A673 (cell line): ENCODE data around the gene ROBO2. TPM values are rescaled to one million over a fixed set of nuclear protein-coding genes. Genes with fewer than 3 reads are reported as not detected.
A peak's percentile ranks its signal among the peaks of the same experiment; 100 is the strongest.

ENCODE experiments used
- BruUV-seq: library from RNA; stranded (reverse); fragments of 400-500 nt; replicated peaks from 2 replicates; lab custom pipeline; 2021; lab: Mats Ljungman, UMichigan
- CTCF ChIA-PET: fragments of 300-600 bp; sonication (Branson Sonifier 250); formaldehyde crosslinking; loops from one replicate; lab custom pipeline; 2022; ENCODE audit warnings: antibody characterized with exemption; lab: Charles Lee
- POLR2A ChIA-PET: fragments of 300-600 bp; sonication (Branson Sonifier 250); formaldehyde crosslinking; loops from one replicate; lab custom pipeline; 2022; ENCODE audit warnings: antibody characterized with exemption; ENCODE audit not compliant: low non-redundant PET; lab: Charles Lee
- DNase-seq: peaks from one replicate; pipeline ENCODE4 v3.0.0-alpha.2; 2015; ENCODE audit warnings: low spot score
- H3K27ac ChIP-seq: fragments of 200-600 bp; sonication (generic); 2 replicates; pipeline ENCODE4 v1.5.1; 2016; ENCODE audit warnings: mixed run types, low read depth, mild to moderate bottlenecking, mixed read lengths, antibody characterized with exemption, low read length; ENCODE audit not compliant: poor library complexity, severe bottlenecking
- H3K27me3 ChIP-seq: fragments of 200-600 bp; sonication (generic); replicated peaks from 2 replicates; pipeline ENCODE4 v1.6.1; 2017; ENCODE audit warnings: mixed run types, low read depth, mild to moderate bottlenecking, mixed read lengths, antibody characterized with exemption, low read length; ENCODE audit not compliant: insufficient read depth, poor library complexity
- H3K36me3 ChIP-seq: fragments of 200-600 bp; sonication (generic); 2 replicates; pipeline ENCODE4 v1.6.1; 2016; ENCODE audit warnings: mixed run types, mild to moderate bottlenecking, mixed read lengths, antibody characterized with exemption, low read length; ENCODE audit not compliant: insufficient read depth, poor library complexity, severe bottlenecking
- H3K4me1 ChIP-seq: fragments of 200-600 bp; sonication (generic); 2 replicates; pipeline ENCODE4 v1.6.1; 2017; ENCODE audit warnings: mixed run types, mild to moderate bottlenecking, mixed read lengths, antibody characterized with exemption, low read length; ENCODE audit not compliant: insufficient read depth, poor library complexity, severe bottlenecking
- H3K4me3 ChIP-seq: fragments of 200-600 bp; sonication (generic); 2 replicates; pipeline ENCODE4 v1.5.1; 2016; ENCODE audit warnings: low read depth, mixed run types, mild to moderate bottlenecking, mixed read lengths, low read length; ENCODE audit not compliant: poor library complexity, severe bottlenecking
- H3K9me3 ChIP-seq: fragments of 200-600 bp; sonication (generic); 2 replicates; pipeline ENCODE4 v1.6.1; 2016; ENCODE audit warnings: mixed run types, low read depth, mild to moderate bottlenecking, mixed read lengths, antibody characterized with exemption, low read length; ENCODE audit not compliant: poor library complexity, severe bottlenecking
- CTCF ChIP-seq: fragments of 300-800, 200-600 bp; sonication (generic); conservative IDR thresholded peaks from 2 replicates; pipeline ENCODE4 v1.5.1; 2017; ENCODE audit warnings: low read depth, mild to moderate bottlenecking, antibody characterized with exemption, low read length, moderate library complexity, mixed read lengths
- EZH2 ChIP-seq: fragments of 200-600 bp; sonication (generic); IDR thresholded peaks from 2 replicates; pipeline ENCODE4 v1.6.1; 2017; ENCODE audit warnings: borderline replicate concordance, low read depth, mild to moderate bottlenecking, mixed read lengths, antibody characterized with exemption, low read length; ENCODE audit not compliant: poor library complexity, severe bottlenecking
- intact Hi-C: fragments of 100-400 bp; cut with micrococcal nuclease; formaldehyde crosslinking; loops from one replicate; pipeline ENCODE4 v1.10.0; 2022; ENCODE audit not compliant: unreplicated experiment
- total RNA-seq: library from RNA; stranded (reverse); gene quantifications from 2 replicates; pipeline ENCODE4 v1.2.3, GENCODE V29; 2021

Gene ROBO2
- total RNA-seq, 1 experiment from 2014 or later = 17.5 TPM

DNA sequence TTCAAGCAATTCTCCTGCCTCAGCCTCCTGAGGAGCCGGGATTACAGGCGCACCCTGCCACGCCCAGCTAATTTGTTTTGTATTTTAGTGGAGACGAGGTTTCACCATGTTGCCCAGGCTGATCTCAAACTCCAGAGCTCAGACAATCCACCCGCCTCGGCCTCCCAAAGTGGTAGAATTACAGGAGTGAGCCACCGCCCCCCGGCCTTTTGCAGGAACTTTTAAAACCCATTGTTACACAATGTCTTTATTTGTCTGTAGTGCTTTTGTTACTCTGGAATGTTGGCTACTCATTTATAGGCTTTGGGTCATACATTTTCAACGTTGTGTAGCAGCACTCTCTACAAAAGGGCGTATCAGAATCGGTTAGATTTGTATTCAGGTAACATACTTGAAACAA is 499.1 kb downstream of the ROBO2 start:
- intact Hi-C loops = no loop called here
- Histone ChIP-seq H3K4me3 (no peak overlapping the region), H3K27ac (no peak overlapping the region), H3K27me3 (no peaks in the 10 kb centered on the region), H3K36me3 (no peaks in the 10 kb centered on the region), H3K4me1 (peaks cover 13% of the 10 kb centered on the region), H3K9me3 (no peaks in the 10 kb centered on the region)
- no peak for TF ChIP-seq EZH2
- TF ChIP-seq CTCF = no peak
- BruUV-seq = no TSS peak
- DNase-seq = no peak
- ChIA-PET POLR2A (no interaction called here), CTCF (no interaction called here)

- TF ChIP-seq CTCF = no peak
- TF ChIP-seq EZH2 = no peak
- Histone ChIP-seq H3K36me3 (no peaks in the 10 kb centered on the region), H3K27me3 (no peaks in the 10 kb centered on the region), H3K4me1 (peaks cover 13% of the 10 kb centered on the region), H3K4me3 (no peak overlapping the region), H3K27ac (no peak overlapping the region), H3K9me3 (no peaks in the 10 kb centered on the region)
- BruUV-seq = no TSS peak
- ChIA-PET CTCF (no interaction called here), POLR2A (no interaction called here)
- DNase-seq = no peak
- intact Hi-C loops = no loop called here
Observed at GRCh38 chr3:77539677-77540076, 499.8 kb downstream of the ROBO2 start.

DNA sequence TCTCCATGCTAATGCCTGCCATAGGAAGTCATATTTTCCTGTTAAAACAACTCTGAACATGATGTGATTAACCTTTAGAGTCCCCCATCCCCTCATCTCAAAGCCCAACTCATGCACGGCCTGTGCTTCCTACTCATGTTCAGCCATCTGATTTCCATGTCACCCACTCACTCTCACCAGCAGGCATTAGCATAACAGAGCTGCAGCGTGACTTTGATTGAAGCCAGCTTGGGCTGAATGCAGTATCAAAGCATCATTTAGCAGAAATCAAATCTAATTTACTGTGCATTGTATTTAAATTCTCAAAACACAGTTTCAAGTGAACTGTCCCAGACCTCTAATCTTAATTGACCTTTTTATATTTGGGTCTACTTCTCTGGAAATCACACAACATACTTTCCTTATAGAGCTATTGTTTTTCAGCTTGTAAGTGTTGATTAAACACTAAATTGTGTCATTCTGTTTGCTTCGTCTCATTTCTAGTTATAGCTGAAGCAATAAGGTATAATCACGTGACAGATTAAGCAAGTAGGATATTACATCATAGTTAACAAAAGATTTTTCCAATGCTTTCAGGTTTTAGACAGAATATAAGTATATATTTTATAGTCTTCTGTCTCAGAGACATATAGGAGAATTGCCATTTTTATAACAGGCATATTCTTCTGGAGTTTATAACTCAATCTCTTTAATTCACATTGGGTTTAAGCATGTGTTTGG is 501.5 kb downstream of the ROBO2 start:
- no peak overlapping the region for H3K4me3 ChIP-seq
- H3K9me3 ChIP-seq = no peaks in the 10 kb centered on the region
- POLR2A ChIA-PET = no interaction called here
- no peak overlapping the region for H3K27ac ChIP-seq
- TF ChIP-seq EZH2 (no peak), CTCF (no peak)
- intact Hi-C loops = no loop called here
- CTCF ChIA-PET = no interaction called here
- peaks cover 6% of the 10 kb centered on the region for H3K4me1 ChIP-seq
- H3K27me3 ChIP-seq = no peaks in the 10 kb centered on the region
- no TSS peak for BruUV-seq
- peak; percentile 39 for DNase-seq
- no peaks in the 10 kb centered on the region for H3K36me3 ChIP-seq
